MM.1S (cell line): ENCODE data around the gene EIPR1.

Experiments used
- EZH2 ChIP-seq: fragments of 300-600 bp; sonication (generic); optimal IDR thresholded peaks from 2 replicates; pipeline ENCODE3; 2017; ENCODE audit warnings: low read depth, mild to moderate bottlenecking, antibody characterized with exemption, low read length, mixed read lengths
- EZH2phosphoT487 ChIP-seq: fragments of 300-600 bp; sonication (generic); IDR thresholded peaks from 2 replicates; pipeline ENCODE4 v1.6.1; 2018; ENCODE audit warnings: antibody characterized with exemption, low read length
- TF ChIP-seq, protein P1 (sequence below): fragments of 300-600 bp; sonication (generic); IDR thresholded peaks from 2 replicates; pipeline ENCODE4 v1.5.1; 2016; ENCODE audit warnings: antibody characterized with exemption, low read length, mixed read lengths

DNA sequence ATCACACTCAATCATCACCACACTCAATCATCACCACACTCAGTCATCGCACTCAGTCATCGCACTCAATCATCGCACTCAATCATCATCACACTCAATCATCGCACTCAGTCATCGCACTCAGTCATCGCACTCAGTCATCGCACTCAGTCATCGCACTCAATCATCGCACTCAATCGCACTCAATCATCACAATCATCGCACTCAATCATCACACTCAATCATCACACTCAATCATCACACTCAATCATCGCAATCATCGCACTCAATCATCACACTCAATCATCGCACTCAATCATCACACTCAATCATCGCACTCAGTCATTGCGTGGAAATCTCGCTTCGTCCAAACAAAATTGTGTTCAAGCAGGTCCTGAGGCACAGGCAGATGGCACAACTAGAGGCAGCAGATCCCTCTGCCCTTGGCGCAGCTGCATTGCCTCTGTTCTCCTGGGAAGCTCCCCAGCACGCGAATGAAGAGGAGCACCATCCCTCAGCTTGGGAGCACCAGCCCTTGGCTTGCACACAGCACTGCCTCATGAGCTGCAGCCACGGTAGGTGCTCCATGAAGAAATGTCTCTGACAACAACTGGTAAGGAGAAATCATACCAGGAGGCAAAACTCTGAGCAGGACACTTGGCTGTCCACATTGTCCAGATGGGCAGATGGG, 108.1 kb downstream of the EIPR1 start:
- TF ChIP-seq EZH2, result no peak
- TF ChIP-seq, protein P1, sequence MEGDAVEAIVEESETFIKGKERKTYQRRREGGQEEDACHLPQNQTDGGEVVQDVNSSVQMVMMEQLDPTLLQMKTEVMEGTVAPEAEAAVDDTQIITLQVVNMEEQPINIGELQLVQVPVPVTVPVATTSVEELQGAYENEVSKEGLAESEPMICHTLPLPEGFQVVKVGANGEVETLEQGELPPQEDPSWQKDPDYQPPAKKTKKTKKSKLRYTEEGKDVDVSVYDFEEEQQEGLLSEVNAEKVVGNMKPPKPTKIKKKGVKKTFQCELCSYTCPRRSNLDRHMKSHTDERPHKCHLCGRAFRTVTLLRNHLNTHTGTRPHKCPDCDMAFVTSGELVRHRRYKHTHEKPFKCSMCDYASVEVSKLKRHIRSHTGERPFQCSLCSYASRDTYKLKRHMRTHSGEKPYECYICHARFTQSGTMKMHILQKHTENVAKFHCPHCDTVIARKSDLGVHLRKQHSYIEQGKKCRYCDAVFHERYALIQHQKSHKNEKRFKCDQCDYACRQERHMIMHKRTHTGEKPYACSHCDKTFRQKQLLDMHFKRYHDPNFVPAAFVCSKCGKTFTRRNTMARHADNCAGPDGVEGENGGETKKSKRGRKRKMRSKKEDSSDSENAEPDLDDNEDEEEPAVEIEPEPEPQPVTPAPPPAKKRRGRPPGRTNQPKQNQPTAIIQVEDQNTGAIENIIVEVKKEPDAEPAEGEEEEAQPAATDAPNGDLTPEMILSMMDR, result no peak
- TF ChIP-seq EZH2phosphoT487, result no peak
